Measurements from ENCODE around the gene ZDHHC8.

Gene ZDHHC8

DNA sequence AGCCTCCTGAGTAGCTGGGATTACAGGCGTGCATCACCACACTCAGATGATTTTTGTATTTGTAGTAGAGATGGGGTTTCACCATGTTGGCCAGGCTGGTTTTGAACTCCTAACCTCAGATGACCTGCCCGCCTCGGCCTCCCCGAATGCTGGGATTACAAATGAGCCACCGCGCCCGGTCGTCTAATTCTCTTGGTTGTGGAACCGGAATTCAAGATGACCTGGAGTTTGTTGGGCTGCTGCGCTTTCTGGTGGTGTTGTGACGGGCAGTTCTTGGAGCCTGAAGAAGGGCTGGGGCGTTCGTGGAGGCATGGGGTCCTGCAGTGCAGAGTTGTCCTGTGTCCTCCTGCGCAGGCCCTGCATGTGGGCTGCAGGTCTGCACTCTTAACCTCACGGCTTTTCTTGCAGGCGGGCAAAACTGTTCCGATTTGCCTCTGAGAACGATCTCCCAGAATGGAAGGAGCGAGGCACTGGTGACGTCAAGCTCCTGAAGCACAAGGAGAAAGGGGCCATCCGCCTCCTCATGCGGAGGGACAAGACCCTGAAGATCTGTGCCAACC lies 9.7 kb upstream of the ZDHHC8 start:
- peaks cover 85% of the 10 kb centered on the region for H3K36me3 ChIP-seq

GRCh38 chr22:20123366-20124082 lies 8.1 kb upstream of the ZDHHC8 start:
- no peak overlapping the region for H3K27ac ChIP-seq
- TF ChIP-seq, protein P1, sequence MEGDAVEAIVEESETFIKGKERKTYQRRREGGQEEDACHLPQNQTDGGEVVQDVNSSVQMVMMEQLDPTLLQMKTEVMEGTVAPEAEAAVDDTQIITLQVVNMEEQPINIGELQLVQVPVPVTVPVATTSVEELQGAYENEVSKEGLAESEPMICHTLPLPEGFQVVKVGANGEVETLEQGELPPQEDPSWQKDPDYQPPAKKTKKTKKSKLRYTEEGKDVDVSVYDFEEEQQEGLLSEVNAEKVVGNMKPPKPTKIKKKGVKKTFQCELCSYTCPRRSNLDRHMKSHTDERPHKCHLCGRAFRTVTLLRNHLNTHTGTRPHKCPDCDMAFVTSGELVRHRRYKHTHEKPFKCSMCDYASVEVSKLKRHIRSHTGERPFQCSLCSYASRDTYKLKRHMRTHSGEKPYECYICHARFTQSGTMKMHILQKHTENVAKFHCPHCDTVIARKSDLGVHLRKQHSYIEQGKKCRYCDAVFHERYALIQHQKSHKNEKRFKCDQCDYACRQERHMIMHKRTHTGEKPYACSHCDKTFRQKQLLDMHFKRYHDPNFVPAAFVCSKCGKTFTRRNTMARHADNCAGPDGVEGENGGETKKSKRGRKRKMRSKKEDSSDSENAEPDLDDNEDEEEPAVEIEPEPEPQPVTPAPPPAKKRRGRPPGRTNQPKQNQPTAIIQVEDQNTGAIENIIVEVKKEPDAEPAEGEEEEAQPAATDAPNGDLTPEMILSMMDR (IDR thresholded peaks at IDR 0.05; ENCODE audit: low read depth, low read length) = no peak
- H3K9me3 ChIP-seq (ENCODE audit: severe bottlenecking) = no peaks in the 10 kb centered on the region
- no peak for DNase-seq
- H3K27me3 ChIP-seq (ENCODE audit: insufficient read depth, low read depth, severe bottlenecking) = no peaks in the 10 kb centered on the region
- no peak overlapping the region for H3K4me3 ChIP-seq (ENCODE audit: low read depth, low read length)
- peaks cover 89% of the 10 kb centered on the region for H3K36me3 ChIP-seq

More for the DNA sequence above, 9.7 kb upstream of the ZDHHC8 start:
- no peaks in the 10 kb centered on the region for H3K27me3 ChIP-seq (ENCODE audit: insufficient read depth, low read depth, severe bottlenecking)
- H3K27ac ChIP-seq = no peak overlapping the region
- DNase-seq = no peak
- H3K9me3 ChIP-seq (ENCODE audit: severe bottlenecking) = no peaks in the 10 kb centered on the region
- TF ChIP-seq, protein P1 (IDR thresholded peaks at IDR 0.05; ENCODE audit: low read depth, low read length) = no peak
- H3K4me3 ChIP-seq (ENCODE audit: low read depth, low read length) = no peak overlapping the region

DNA sequence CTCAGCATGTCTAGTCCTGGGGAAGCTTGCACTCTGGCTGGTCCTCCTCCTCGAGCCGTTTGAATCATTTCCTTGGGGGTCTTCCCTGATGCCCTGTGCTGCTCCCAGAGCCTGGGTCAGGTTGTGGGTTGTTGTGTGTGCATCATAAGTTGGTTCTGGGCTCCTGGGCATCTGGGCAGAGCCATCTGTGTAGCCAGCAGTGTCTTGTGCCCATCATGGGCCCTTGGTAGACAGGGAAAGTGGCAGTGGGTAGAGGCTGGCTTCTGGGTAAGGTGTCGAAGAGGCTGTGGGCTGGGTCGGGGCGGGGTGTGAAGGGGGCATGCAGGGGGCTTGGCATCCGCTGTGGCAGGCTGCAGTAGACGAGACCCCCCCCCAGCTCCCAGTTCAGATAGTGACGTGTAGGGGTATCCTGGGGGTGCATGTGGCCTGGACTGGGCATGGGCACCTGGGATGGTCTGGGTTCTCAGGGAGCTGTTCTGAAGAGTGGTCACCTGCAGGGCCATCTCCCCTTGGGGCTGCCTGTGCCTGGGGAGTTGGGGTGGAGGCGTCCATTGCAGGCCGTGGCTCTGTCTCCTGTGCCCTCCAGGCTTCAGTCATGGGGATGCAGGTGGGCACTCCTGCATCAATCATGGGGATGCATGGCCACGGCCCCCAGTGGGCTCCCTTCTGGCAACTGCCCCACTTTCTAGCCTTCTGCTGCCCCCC lies 7.4 kb upstream of the ZDHHC8 start:
- no peak for DNase-seq
- H3K36me3 ChIP-seq = peaks cover 82% of the 10 kb centered on the region
- TF ChIP-seq, protein P1 (IDR thresholded peaks at IDR 0.05; ENCODE audit: low read depth, low read length) = no peak
- H3K27ac ChIP-seq = no peak overlapping the region
- no peaks in the 10 kb centered on the region for H3K9me3 ChIP-seq (ENCODE audit: severe bottlenecking)
- no peak overlapping the region for H3K4me3 ChIP-seq (ENCODE audit: low read depth, low read length)
- no peaks in the 10 kb centered on the region for H3K27me3 ChIP-seq (ENCODE audit: insufficient read depth, low read depth, severe bottlenecking)

GRCh38 chr22:20125201-20126174 lies 6.1 kb upstream of the ZDHHC8 start:
- Histone ChIP-seq H3K4me3 (ENCODE audit: low read depth, low read length) (no peak overlapping the region), H3K27me3 (ENCODE audit: insufficient read depth, low read depth, severe bottlenecking) (no peaks in the 10 kb centered on the region), H3K9me3 (ENCODE audit: severe bottlenecking) (no peaks in the 10 kb centered on the region), H3K27ac (peak overlapping the region; percentile 7; the same call in 1 of the 2 replicates), H3K36me3 (peaks cover 69% of the 10 kb centered on the region)
- no peak for DNase-seq
- TF ChIP-seq, protein P1 (IDR thresholded peaks at IDR 0.05; ENCODE audit: low read depth, low read length) = no peak

DNA sequence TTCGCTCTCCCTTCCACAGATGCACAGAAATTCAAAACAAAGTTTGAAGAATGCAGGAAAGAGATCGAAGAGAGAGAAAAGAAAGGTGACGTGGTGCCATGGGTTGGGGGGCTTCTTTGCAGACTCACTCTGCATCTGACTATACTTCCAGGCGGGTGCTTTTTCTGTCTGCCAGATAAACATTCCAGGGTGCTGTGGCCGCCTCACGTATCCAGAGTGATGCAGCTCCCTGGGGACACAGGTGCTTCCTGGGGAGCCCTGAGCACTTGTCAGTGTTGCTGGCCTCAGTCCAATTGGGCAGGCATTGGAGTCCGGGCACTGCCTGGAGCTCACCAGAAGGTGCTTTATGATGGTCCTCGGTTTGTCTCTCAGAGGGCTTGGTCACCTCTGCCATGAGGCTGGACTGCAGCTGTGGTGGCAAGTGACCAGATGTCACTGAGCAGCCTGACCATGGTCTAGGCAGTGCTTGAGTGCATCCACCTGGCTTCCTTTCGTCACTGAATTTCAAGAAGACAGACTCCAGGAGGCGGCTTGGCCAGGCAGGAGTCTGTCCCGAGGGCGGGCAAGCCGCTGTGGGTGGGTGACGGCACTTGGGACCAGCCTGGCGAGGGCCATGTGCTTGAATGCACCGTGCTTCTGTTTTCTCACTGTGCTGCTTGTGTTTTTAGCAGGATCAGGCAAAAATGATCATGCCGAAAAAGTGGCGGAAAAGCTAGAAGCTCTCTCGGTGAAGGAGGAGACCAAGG lies 5.1 kb upstream of the ZDHHC8 start:
- Histone ChIP-seq H3K9me3 (ENCODE audit: severe bottlenecking) (no peaks in the 10 kb centered on the region), H3K27me3 (ENCODE audit: insufficient read depth, low read depth, severe bottlenecking) (no peaks in the 10 kb centered on the region)
- TF ChIP-seq, protein P1 (IDR thresholded peaks at IDR 0.05; ENCODE audit: low read depth, low read length) = no peak

More for the DNA sequence above, 5.1 kb upstream of the ZDHHC8 start:
- no peak for DNase-seq
- Histone ChIP-seq H3K36me3 (peaks cover 59% of the 10 kb centered on the region), H3K27ac (peak overlapping the region; percentile 52), H3K4me3 (ENCODE audit: low read depth, low read length) (no peak overlapping the region)
